GM12892 (cell line): ENCODE data around the gene ATP2A1.

Source experiments
- DNase-seq: peaks from one replicate; pipeline ENCODE4 v3.0.0; 2011; ENCODE audit not compliant: insufficient read length
- FAIRE-seq: peaks from 2 replicates; lab custom pipeline; 2011; peaks lifted over from hg19 to GRCh38; lab: Jason Lieb, UNC
- POLR2A ChIP-seq: IDR thresholded peaks from 2 replicates; pipeline ENCODE4 v1.6.1; 2011; ENCODE audit warnings: low read depth, low read length, control low read depth
- POLR2AphosphoS5 ChIP-seq: IDR thresholded peaks from 2 replicates; pipeline ENCODE4 v1.6.1; 2011; ENCODE audit warnings: low read depth, low read length, control low read depth
- TAF1 ChIP-seq: IDR thresholded peaks from 2 replicates; pipeline ENCODE4 v1.6.1; 2011; ENCODE audit warnings: low read depth, mild to moderate bottlenecking, control low read depth, low read length, borderline replicate concordance

The ATP2A1 gene

GRCh38 chr16:28839004-28839639, 39.2 kb upstream of the ATP2A1 start:
- no peak for FAIRE-seq
- TF ChIP-seq POLR2AphosphoS5 = no peak; the same call in 1 of the 2 replicates
- TF ChIP-seq TAF1 = no peak
- TF ChIP-seq POLR2A = no peak
- no peak for DNase-seq

GRCh38 chr16:28839899-28840298, 38.4 kb upstream of the ATP2A1 start:
- FAIRE-seq = no peak
- TF ChIP-seq TAF1 (no peak), POLR2AphosphoS5 (no peak), POLR2A (no peak)
- DNase-seq = no peak

DNA sequence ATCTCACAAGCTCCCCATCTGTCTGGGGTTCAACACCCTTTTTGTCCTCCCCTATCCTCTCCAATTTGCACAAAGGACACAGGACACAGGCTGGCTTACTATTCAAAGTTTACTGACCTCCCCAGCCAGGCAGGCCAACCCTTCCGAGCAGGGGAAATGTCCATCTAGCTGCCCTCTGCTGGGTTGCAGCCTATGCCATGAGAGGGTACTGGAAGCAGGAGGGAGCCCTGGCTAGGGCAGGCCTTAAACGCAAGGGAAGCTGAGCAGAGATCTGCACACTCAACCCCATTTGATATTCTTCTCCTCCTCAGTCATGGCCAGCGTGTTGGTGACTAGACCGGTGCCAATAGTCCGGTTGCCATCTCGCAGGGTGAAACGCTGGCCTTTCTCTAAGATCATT, 35.6 kb upstream of the ATP2A1 start:
- TF ChIP-seq TAF1 (no peak), POLR2A (no peak; the same call in 1 of the 2 replicates), POLR2AphosphoS5 (no peak)
- DNase-seq (no peak), FAIRE-seq (no peak)

GRCh38 chr16:28843766-28844165, 34.5 kb upstream of the ATP2A1 start:
- FAIRE-seq (no peak), DNase-seq (no peak)
- TF ChIP-seq POLR2A (no peak), POLR2AphosphoS5 (no peak), TAF1 (no peak)

- DNase-seq (no peak), FAIRE-seq (no peak)
- TF ChIP-seq POLR2AphosphoS5 (no peak), POLR2A (no peak), TAF1 (no peak)
Observed at GRCh38 chr16:28844226-28844885, 33.9 kb upstream of the ATP2A1 start.

- DNase-seq (no peak), FAIRE-seq (peak; percentile 21)
- TF ChIP-seq TAF1 (no peak), POLR2AphosphoS5 (no peak), POLR2A (no peak)
Observed at GRCh38 chr16:28845293-28845692, 33.0 kb upstream of the ATP2A1 start.

DNA sequence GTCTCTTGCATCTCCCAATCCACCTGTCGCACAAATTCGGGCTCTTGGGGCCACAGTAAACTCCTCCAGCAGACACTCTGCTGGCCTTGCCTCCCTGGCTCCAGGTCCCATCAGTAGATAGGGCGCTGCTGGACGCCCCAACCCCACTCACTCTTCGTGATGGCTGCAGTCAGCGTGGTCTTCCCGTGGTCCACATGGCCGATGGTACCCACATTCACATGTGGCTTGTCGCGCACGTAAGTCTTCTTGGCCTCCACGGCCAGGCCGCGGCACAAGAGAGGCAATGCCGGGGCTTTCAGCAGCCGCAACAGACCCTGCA, 32.6 kb upstream of the ATP2A1 start:
- DNase-seq (no peak), FAIRE-seq (peak; percentile 17)
- TF ChIP-seq POLR2AphosphoS5 (no peak), TAF1 (no peak), POLR2A (no peak)

DNA sequence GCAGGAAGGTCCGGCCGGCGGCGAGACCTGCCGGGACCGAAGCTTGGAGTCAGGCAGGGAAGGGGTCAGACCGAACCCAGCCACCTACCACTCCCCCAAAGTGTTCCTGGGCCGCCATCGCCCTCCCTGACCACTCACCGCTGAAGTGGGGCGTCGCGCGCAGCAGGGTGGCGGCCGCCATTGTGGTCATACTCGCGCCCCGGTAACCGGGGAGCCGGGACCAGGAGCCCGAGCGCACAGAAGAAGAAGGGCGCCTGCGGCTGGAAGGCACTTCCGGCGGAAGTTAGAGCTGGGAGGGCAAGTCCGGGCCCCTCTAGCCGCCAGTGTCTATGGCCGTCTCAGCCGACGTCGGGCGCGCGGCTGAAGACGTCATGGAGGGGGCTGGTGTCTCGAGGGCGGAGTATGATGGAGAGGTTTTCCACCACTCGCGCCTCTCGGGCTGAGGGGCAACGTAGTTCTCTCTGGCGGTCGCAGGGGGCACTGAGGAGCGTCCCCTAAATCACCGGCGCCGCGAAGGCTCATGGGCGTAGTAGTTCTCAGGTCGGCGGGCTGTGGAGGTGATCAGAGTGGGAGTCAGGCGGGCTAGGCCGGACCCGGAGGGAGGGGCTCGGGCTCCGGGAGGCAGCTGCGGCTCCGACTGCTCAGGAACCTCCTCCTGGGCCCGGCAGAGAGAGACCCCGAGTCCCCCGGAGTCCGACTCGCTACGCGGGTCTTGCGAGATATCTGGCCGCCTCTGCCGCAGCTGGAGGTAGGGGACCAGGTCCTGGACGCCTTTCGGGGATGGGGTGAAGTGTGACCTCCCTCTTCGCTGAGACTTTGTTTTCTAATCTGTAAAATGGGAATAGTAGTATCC, 32.0 kb upstream of the ATP2A1 start, which contains the start of gene TUFM:
TSS of gene TUFM (minus strand) at position 269 of the 853 bp plus-strand sequence. CDS start at position 190, 79 bp downstream.
- TF ChIP-seq POLR2A (peak; percentile 83; the same call in 1 of the 2 replicates), TAF1 (peak; percentile 64; the same call in 1 of the 2 replicates), POLR2AphosphoS5 (peak; percentile 74)
- DNase-seq (peak; percentile 97), FAIRE-seq (peak; percentile 98)

DNA sequence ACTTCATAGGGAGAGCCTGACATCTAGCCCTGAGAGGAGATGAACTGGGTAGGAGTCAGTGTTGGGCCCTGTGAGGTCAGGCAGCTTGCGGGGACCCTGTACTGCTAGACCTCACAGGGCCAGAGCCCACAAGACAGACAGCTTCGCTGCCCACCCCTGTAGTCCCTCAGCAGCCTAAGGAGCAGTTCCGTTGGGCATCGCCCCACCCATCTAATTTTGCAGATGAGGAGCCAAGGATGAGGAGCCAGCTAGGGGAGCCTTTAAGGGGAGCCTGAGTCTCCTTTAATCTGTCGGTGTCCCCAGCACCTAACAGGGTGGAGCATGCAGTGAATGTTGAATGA, 31.4 kb upstream of the ATP2A1 start:
- FAIRE-seq (no peak), DNase-seq (no peak)
- no peak for TF ChIP-seq POLR2A
- no peak for TF ChIP-seq POLR2AphosphoS5
- TF ChIP-seq TAF1 = no peak

GRCh38 chr16:28858421-28858820, 19.9 kb upstream of the ATP2A1 start:
- no peak for DNase-seq
- no peak for FAIRE-seq
- TF ChIP-seq POLR2AphosphoS5 (no peak), POLR2A (no peak), TAF1 (no peak)

GRCh38 chr16:28859326-28859725, 19.0 kb upstream of the ATP2A1 start:
- FAIRE-seq = no peak
- no peak for TF ChIP-seq POLR2AphosphoS5
- no peak for TF ChIP-seq POLR2A
- no peak for TF ChIP-seq TAF1

More at GRCh38 chr16:28859326-28859725, 19.0 kb upstream of the ATP2A1 start:
- DNase-seq = no peak
